Astrocyte of the cerebellum (primary cell): ENCODE data around the gene ZNF546.
"Not testable (repeated sequence)": the region's sequence is repeated elsewhere in the genome, so short reads cannot be mapped to it uniquely, and the experiment has no call there.

Experiments used
- DNase-seq: peaks from one replicate; pipeline ENCODE4 v3.0.0-alpha.2; 2011; ENCODE audit warnings: low read depth
- H3K4me3 ChIP-seq: 2 replicates; pipeline ENCODE4 v1.5.1; 2011; ENCODE audit warnings: mild to moderate bottlenecking, low read depth, low read length, moderate library complexity
- CTCF ChIP-seq: IDR thresholded peaks from 2 replicates; pipeline ENCODE4 v1.5.1; 2012; ENCODE audit warnings: low read length, low read depth, moderate library complexity, mild to moderate bottlenecking; ENCODE audit errors: missing control alignments
- in situ Hi-C: cut with HindIII; loops from 2 replicates; pipeline ENCODE4 v1.10.0; 2017; ENCODE audit warnings: low sequenced_read_pairs

Gene ZNF546

DNA sequence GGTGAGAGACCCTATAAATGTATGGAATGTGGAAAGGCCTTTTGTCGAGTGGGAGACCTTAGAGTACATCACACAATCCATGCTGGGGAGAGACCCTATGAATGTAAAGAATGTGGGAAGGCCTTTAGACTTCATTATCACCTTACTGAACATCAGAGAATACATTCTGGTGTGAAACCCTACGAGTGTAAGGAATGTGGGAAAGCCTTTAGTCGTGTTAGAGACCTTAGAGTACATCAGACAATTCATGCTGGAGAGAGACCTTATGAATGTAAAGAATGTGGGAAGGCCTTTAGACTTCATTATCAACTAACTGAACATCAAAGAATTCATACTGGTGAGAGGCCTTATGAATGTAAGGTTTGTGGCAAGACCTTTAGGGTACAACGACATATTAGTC is 17.1 kb downstream of the ZNF546 start:
- no peak for TF ChIP-seq CTCF
- DNase-seq = no peak
- in situ Hi-C loops = no loop called here
- H3K4me3 ChIP-seq = no peak overlapping the region

DNA sequence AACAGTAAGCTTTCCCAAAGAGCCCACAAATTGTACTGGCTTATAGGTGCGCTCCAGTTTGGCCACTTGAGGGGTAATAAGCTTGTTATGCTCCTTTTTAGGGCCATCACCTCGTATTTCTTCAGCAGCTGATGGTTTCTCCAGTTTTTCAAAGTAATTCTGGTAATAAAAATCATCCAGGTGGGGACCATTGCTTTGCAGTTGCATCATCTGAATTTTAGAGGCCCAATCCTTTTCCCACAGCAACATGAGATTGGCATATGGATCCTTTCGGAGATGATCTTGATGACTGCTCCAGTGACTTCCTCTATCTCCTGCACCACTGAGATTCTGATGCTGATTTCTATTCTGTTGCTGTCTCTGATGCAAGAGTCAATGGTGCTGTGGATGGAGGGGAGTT is 27.1 kb downstream of the ZNF546 start:
- DNase-seq = no peak
- in situ Hi-C loops = loop anchor here (5.0 kb wide), 1 partner anchor 33 kb away; the partner anchor contains the start of gene ZNF780B
- no peak for TF ChIP-seq CTCF
- H3K4me3 ChIP-seq = no peak overlapping the region

DNA sequence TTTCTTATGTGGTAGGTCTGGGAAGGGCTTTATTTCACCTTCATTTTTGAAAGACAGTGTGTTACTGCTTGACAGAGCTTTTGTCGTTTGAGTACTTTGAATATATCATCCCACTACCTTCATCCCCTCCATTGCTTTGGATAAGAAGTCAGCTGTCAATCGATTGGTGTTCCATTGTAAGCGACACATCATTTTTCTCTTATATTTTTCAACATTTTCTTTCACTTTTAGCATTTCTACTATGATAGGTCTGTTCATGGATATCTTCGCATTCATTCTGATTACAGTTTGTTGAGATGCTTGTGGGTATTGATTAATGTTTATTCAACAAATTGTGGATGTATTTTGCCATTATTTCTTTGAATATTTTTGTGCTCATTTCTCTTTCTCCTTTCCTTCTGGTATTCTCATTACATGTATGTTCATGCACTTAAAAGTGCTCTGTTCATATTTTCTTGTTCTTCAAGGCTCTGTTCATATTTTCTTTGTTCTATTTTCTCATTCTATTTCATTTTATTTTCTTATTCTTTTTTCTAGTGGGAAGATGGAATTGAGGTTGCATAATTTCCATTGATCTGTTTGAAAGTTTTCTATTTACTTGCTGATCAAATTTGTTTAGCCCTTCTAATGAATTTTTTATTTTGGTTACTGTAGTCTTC is 29.2 kb downstream of the ZNF546 start:
- no peak overlapping the region for H3K4me3 ChIP-seq
- no peak for DNase-seq
- in situ Hi-C loops = no loop called here
- TF ChIP-seq CTCF = no peak

GRCh38 chr19:40026597-40026970 is 29.7 kb downstream of the ZNF546 start:
- DNase-seq = no peak
- in situ Hi-C loops = no loop called here
- no peak overlapping the region for H3K4me3 ChIP-seq
- no peak for TF ChIP-seq CTCF

- in situ Hi-C loops = no loop called here
- no peak for TF ChIP-seq CTCF
- H3K4me3 ChIP-seq = no peak overlapping the region
- DNase-seq = no peak
Observed at GRCh38 chr19:40033989-40034560, 37.2 kb downstream of the ZNF546 start.

DNA sequence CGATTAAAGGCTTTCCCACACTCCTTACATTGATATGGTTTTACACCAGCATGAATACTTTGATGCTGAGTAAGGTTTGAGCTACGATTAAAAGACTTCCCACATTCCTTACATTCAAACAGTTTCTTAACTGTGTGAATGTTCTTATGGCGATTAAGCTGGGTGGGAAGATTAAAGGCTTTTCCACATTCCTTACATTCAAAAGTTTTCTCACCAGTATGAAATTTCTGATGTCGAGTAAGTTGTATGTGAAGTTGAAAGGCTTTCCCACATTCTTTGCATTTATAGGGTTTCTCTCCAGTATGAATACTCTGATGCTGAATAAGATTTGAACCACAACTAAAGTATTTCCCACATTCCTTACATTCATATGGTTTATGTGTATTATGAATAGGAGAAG is 39.1 kb downstream of the ZNF546 start:
- H3K4me3 ChIP-seq = no peak overlapping the region
- no peak for TF ChIP-seq CTCF
- no peak for DNase-seq
- in situ Hi-C loops = no loop called here

GRCh38 chr19:40038047-40038446 is 41.2 kb downstream of the ZNF546 start:
- in situ Hi-C loops, DNase-seq, H3K4me3 ChIP-seq: not testable (repeated sequence)

- in situ Hi-C loops, H3K4me3 ChIP-seq, DNase-seq: not testable (repeated sequence)
Observed at GRCh38 chr19:40041718-40042117, 44.9 kb downstream of the ZNF546 start.
